ENCODE measurements around the gene TSPO.

TSPO gene

DNA sequence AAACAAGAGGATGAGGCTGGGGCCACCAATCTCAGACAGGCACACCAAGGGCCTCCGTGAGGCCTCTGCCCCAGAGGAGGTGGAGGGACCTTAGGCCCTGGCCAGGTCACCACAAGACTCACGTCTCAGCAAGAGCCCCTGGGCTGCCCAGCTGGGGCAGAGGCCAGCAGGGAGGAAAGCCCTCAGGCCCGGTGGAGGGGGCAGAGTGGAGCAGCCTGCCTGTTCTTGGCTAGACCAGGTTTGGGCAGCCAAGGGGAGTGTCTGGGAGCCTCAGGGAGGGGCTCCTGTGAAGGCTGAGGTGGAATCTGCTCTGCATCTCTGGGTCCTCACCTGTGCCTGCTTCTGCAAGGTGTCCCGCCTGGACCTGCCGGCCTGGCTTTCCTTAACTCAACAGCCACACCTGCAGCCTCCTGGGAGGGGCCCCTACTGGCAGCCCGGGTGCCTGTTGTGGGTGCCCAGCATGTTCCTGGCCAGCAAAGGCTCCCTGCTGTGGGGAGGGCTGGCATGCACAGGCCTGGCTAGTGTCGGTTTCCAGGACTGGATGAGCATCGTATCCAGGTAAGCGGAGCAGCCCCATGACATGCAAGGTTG lies 23.7 kb downstream of the TSPO start:
- in situ Hi-C loops (cut with MboI; ENCODE audit: low sequenced_read_pairs): no loop called here

DNA sequence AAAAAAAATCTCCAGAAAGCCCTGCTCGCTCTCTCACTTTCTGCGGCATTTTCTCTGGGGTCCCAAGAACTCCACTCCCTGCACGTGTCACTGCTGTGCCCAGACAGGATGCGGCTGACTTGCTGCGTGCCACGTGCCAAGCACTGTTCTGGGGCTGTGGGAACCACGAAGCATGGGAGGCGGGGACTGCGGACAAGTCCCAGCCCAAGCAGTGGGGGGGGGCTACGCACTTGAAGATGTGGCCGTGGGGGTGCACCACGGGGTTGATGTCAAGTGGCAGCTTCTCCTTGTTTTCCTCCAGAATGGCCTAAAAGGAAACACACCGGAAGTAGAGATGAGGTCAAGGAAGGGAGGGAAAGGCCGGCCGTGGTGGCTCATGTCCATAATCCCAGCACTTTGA lies 24.7 kb downstream of the TSPO start:
- in situ Hi-C loops (cut with MboI; ENCODE audit: low sequenced_read_pairs): no loop called here

DNA sequence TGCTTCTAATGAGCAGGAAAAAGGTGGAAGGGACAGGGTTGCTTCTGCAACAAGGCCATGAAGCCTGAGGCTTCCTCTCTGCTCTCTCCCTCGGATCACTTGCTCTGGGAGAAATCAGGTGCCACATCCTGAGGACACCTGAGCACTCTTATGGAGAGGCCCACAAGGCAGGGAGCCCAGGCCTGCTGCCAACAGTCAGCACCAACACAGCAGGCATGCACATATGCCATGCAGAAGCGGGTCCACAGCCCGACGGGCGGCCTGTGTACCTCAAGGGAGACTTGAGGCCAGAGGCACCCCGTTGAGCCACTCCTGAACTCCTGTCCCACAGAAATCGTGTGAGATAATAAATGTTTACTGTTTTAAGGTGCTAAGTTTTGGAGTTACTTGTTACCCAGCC lies 26.1 kb downstream of the TSPO start:
- in situ Hi-C loops (cut with MboI; ENCODE audit: low sequenced_read_pairs): no loop called here

DNA sequence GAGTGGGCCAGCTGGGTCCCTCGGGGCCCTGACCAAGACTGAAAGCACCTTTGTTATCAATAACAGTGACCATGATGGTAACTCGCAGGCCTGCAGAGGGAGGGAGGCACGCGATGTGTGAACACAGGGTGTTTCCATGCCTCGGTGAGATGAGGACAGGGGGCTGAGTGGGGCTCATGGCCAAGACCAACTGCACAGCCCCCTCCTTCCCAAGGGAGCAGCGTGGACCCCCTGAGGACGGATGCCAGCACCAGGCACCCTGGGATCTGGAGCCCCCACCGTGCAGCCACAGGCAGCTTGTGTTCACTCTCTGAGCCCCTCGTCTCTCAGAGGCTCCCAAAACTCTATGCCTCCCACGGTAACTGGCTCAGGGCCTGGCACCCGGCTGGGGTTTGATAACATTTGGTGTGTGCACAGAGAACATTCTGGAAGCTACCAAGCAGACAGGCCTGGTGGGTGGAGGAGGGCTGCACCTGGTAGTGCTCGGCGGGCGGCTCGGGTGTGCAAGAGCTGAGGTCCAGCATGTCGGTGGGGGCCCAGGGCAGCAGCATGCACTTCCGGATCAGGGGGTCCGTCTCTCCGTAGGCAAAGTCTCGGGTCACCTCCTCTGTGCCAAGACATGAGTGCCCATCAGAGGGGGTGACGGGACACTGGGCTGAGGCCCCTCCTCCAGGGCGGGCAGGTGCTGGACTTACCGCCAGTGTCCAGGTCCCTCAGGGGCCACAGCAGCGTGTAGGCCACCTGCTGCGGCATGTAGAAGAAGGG lies 28.0 kb downstream of the TSPO start:
- in situ Hi-C loops (cut with MboI; ENCODE audit: low sequenced_read_pairs): no loop called here

DNA sequence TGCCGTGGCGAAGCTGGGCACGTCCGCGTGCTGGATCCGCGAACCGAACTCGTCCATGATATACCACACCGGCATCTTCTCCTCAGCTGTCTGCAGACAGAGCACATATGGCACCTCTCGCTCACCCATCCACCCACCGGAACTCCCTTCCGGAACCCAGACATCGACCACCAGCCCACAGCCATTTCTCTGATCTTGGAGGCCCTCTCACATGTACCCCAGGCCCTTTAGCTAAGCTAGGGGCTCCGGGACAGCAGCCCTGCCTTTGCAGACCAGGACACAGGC lies 28.5 kb downstream of the TSPO start:
- in situ Hi-C loops (cut with MboI; ENCODE audit: low sequenced_read_pairs): no loop called here

DNA sequence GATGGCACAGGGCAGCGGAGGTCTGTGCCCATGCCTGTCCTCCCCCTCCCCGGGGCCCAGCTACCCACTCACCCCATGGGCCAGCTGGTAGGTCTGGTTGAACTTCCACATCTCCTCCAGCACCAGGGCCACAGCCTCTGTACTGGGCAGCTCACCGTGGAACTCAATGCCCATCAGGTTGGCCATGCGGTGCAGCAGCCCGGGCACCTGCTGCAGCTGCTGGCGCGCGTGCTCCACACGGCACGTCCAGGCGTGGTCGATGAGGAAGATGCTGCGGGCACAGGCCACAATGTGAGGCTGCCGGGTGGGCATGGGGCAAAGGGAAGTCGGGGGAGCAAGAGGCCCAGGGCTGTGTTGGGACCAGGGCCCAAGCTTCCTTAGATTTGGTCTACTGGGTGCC lies 29.3 kb downstream of the TSPO start:
- in situ Hi-C loops (cut with MboI; ENCODE audit: low sequenced_read_pairs): no loop called here

DNA sequence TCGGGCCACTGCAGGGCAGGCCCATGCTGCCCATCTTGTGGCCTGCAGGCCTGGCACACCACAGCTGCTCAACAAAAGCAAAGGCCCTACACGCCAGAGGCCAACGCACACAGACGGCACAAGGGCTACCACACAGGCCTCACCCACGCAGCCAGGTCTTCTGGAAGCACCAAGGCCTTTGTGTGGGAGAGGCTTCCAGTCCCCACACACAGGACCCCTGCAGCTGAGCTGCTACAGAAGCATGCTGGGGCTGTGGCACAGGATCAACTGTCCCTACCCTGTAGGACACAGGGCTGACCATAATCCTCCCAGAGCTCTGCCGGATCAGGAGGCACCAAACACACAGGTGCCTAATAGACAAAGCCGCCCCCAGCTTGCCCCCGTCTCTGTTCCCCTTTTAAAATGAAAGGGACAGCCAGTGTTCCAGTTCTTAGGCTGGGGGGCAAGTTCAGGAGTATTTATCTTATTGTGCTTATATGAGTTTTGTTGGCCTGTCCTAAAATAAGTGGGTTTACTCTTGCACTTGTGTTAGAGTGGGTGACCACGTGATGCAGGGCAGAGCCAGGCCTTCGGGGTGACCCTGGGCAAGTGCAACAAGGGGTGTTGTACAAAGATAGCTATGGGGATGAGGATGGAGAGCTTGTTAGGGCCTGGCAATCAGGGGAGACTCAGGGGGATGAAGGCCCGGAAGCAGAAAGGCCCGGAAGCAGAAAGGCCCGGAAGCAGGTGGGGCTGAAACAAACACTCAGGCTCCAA lies 30.1 kb downstream of the TSPO start:
- in situ Hi-C loops (cut with MboI; ENCODE audit: low sequenced_read_pairs): no loop called here

DNA sequence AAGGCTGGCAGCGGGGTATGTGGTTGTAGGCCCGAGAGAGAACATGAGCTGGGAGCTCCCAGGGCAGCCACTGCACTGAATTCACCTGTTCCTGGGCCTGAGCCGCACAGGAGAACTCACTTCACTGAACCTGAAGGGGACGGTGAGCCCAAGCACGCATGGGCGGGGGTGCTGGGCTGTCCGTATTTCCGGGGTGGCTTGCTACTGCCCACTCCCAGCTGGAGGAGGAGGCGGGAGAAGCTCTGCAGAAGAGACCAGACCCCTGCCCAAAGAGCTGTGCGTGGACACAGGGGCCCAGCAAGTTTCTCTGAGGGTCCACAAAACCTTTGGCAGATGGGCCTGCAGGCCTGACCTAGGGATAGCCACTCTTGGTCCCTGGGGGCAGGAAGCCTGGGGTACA lies 30.8 kb downstream of the TSPO start:
- in situ Hi-C loops (cut with MboI; ENCODE audit: low sequenced_read_pairs): no loop called here

DNA sequence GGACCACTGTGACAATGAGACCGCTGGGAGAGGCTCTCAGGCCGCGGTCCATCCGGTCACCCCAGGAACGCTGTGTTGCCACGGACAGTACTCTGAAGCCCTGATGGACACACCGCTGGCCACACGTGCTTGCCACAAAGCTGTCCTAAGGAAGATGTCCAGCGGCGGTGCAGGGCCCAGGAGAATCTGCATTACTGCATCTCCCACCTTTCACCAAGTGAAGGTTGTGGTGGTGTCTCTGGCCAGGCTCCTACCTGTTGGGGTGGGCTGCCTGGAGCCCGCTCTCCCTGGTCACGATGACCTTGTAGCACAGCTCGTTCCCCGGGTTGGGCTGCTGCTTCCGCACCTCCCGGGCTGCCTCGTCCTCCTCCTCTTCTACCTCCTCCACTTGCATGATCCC lies 31.4 kb downstream of the TSPO start:
- in situ Hi-C loops (cut with MboI; ENCODE audit: low sequenced_read_pairs): no loop called here

DNA sequence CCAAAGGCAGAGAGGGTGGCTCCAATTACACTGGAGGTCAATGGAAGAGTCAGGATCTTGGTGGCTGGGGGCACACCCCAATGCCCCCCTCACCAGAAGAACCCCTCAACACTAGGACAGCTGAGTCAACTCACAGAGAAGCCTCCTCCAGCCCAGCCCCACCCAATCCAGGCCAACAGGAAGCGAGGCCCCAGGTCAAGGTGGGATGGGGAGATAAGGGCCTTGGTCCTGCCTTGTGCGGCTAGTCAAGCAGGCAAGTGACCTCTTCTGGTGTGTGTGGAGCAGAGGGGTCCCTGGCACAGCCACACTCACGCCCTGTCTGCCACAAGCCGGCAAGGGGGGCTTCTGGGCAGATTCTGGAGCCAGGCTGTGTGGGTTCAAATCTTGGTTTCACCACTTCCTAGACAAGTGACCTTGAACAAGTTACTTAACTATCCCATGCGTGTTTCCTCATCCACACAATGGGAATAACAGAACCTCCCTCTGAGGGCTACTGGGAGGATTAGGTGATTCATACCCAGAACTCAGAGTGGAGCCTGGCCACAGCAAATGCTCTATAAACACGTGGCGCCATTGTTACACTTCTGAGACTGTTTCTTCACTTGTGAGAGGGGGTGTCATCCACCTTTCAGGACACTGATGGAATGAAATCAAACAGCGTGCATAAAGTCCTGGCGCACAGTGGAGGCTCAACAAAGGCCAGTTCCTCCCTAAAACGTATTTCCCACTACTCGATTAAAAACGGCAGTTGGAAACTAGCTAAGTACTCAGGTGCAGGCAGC lies 32.3 kb downstream of the TSPO start:
- in situ Hi-C loops (cut with MboI; ENCODE audit: low sequenced_read_pairs): no loop called here

DNA sequence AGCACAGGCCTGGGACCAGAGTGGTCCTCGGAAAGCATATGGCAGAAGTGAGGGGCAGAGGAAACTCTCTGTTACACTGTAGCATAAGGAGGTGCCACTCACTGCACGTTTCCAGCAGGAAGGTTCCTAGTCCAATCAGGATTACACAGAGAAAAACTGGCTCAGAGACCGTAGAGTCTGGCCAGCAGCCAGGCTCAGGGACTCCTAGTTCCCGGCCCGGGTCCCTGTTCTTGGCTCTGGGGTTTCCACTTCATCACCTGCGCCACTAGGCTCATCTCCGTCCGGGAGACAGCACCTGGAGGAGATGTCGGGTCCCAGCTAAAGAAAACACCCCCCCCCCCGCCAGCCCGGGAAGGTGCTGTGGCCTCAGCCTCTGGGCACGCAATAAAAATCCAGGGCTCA lies 34.5 kb downstream of the TSPO start:
- in situ Hi-C loops (cut with MboI; ENCODE audit: low sequenced_read_pairs): no loop called here

DNA sequence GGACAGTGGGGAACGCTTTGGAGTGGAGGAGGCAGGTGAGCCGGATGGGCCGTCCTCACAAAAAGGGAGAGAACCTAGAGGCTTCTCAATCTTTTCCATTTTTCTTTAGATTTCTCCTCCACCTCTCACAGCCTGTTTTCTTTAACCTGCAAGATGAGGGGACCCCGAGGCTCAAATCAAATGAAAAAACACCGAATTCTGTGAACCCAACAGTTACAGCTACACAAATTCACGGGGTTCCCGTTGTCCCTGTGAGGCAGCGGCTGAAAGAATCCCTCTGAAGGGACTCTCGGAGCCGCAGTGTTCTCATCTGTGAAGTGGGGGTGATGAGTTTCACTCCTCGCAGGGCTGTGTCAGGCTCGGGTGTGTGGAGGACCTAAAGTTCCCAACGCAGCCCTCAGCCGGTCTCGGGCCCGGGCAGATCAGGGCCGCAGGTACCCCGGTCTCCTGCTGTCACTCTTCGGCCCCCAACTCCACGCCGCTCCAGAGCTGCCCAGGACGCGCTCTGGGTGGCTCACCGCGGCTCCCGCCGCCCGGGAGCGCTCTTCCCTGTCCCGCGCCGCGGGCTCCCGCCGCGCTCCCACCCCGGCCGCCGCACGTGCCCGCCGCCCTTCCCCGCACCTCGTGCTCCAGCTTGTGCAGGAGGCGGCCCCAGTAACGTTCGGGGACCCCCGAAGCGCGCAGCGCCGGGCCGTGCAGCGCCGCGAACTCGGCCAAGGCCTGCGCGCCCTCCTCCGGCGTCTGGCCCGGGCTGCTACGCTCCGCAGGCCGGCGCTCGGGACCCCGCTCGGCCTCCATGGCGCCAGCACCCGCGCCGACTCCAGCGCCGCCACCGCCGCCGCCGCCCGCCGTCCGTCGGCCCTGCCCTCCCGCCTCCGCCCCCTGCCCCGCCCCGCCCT lies 35.2 kb downstream of the TSPO start, which contains the start of gene TTLL12:
Gene TTLL12 (minus strand): TSS at position 863 of the 899 bp plus-strand sequence. CDS start 65 bp downstream, at position 798.
- in situ Hi-C loops (cut with MboI; ENCODE audit: low sequenced_read_pairs): no loop called here

DNA sequence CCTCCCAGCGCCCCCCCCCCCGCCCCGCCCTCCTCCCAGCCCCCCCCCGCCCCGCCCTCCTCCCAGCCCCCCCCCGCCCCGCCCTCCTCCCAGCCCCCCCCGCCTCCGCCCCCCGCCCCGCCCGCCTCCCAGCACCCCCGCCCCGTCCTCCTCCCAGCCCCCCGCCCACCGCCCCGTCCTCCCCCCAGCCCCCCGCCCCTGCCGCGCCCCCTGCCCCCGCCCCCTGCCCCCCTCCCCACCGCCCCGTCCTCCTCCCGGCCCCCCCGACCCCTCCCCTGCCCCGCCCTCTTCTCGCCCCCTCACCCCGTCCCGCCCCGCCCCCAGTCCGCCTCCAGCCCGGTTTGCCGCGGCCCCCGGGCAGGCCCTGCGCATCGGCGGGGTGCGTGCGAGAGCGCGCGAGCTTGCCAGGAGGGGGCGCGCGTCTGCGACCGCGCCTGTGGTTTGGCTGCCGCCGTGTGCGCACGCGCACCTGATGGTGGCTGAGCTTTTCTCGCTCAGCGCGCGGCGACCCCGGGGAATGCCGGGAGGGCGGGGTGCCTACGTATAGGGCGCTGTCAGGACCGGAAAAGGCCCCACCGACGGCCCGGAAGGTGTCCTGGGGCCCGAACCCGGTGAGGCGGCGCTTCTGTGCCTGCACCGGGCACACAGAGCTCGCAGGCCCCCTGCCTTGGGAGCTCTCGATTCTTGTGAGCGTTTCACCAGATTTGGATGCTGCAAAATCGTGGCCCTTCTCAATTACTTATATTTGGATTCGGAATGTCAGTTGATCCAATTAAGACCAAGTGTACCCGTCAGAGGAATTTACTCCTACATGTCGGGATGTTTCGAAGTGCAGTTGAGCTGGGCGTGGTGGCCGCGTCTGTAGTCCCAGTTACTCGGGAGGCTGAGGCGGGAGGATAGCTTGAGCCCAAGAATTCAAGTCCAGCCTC lies 36.1 kb downstream of the TSPO start:
- in situ Hi-C loops (cut with MboI; ENCODE audit: low sequenced_read_pairs): no loop called here

DNA sequence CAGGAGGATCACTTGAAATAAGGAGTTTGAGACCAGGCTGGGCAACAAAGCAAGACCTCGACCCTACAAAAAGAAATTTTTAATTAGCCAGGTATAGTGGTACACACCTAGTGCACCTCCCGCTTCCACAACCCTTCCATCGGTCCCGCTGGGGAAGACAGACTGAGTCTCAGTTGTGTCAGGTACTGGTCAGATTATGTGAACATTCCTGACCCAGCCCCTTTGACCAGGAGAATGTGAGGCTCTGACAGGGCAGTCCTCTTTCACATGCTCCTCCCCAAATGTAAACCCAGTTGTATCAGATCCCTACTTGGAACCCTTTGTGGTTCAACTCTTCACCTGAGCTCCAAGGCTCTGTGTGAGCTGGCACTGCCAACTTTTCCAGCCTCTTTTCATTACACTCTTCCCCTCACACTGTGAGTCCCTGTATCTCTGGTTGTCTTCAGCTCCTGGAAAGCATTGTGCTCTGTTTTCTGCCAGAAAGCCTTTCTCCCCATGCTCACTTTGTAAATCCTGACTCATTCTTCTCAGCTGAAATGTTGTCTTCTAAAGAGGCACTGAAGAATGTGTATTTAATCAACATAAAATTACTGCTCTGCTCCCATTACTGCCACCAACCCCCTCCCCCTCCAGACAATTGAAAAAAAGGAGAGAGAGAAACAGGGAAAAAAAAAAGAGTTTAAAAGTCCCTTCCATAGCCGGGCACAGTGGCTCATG lies 37.6 kb downstream of the TSPO start:
- in situ Hi-C loops (cut with MboI; ENCODE audit: low sequenced_read_pairs): no loop called here

DNA sequence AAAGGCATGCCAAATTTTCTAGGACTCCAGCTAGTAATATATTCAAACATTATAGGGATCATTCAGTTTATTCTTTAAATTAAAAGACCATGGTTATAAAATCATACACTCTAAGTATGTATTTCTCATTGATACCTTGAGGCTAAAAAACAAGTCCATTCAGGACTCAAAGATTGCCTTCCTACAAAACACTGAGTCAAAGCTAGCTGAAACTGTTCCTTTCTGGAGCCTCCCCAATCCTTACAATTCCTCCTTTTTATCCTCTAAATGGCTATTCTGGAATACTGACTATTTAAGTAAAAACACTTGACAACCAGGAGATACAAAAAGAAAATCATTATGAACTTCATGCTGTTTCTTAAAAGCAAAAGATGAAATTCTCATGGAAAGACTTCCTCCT lies 40.5 kb downstream of the TSPO start:
- in situ Hi-C loops (cut with MboI; ENCODE audit: low sequenced_read_pairs): no loop called here

DNA sequence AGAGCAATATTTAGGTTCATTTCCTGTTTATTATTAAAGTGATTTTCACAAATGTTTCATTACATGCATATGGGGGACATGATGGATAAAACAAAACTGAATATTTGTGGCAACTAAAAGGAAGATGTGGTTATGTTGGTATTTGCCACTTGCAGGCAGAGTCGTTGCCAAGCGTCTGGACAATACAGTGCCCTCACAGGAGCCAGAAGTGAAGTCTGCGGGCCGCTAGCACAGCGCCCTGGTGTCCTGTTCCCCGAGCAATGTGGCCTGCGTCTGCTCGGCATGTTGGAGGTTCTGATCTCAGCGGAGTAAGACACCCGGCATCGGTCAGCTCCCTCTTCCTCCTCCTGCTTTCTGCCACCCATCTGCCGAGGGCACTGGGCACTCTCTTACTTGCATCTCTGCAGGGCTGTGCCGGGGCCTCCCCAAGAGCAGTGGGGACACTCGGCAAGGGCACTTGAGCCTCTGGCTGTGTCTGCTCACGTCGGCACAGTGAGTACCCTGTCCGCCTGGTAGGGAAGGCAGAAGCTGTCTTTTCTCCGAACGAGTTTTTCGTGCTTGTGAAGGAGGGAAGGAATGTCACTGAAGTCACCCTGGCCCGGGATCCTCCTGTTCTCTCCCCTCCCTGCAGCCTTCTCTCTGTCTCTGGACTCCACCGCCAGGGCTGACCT lies 46.0 kb downstream of the TSPO start:
- in situ Hi-C loops (cut with MboI; ENCODE audit: low sequenced_read_pairs): no loop called here

DNA sequence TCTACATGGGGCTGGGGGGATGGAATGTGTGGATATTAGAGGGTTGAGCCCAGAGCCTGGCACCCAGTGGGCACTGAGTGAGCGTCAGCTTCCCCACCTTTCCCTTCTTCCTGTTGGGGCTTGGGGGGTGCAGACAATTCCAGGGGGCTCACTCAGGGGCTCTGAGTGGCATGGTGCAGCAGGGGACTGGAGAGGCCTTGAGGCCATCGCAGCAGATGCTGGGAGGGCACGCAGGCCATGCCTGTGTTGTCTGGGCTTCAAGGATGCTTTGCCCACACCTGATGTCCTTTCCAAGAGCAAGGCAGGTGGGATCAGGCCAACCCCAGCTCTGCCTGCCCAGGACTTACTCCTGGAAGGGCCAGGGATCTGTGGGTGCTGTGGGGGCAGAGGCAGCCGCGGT lies 46.8 kb downstream of the TSPO start:
- in situ Hi-C loops (cut with MboI; ENCODE audit: low sequenced_read_pairs): no loop called here

DNA sequence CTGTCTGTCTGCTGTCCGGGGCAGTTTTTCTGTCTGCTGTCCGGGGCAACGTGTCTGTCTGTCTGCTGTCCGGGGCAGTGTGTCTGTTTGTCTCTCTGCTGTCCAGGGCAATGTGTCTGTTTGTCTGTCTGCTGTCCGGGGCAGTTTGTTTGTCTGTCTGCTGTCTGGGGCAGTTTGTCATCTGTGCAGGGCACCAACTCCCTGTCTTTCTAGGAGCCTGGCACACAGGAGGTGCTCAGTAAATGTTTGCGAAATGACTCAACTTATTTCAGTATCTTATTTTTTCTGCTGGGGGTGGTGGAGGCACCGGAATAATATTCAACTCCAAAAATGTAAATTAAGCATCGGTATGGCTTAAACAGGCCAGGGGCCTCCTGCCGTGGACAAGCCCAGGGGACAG lies 47.6 kb downstream of the TSPO start:
- in situ Hi-C loops (cut with MboI; ENCODE audit: low sequenced_read_pairs): no loop called here
